GM18511 (cell line): ENCODE measurements around the gene LMOD3.

Source experiments
- ATAC-seq: cut with Tn5 transposase; IDR thresholded peaks from one replicate; pipeline ENCODE4 v1.9.1; 2021; ENCODE audit warnings: mild to moderate bottlenecking, moderate library complexity; ENCODE audit not compliant: unreplicated experiment

LMOD3 gene

GRCh38 chr3:69122403-69122802 lies at the start of gene LMOD3:
LMOD3 (minus strand) TSS chr3:69122595; CDS start chr3:69122386, 209 bp downstream.
- ATAC-seq: no peak

- no peak for ATAC-seq
Observed at GRCh38 chr3:69172058-69172457, 49.7 kb upstream of the LMOD3 start.

- no peak for ATAC-seq
Observed at GRCh38 chr3:69166446-69166845, 44.1 kb upstream of the LMOD3 start.

DNA sequence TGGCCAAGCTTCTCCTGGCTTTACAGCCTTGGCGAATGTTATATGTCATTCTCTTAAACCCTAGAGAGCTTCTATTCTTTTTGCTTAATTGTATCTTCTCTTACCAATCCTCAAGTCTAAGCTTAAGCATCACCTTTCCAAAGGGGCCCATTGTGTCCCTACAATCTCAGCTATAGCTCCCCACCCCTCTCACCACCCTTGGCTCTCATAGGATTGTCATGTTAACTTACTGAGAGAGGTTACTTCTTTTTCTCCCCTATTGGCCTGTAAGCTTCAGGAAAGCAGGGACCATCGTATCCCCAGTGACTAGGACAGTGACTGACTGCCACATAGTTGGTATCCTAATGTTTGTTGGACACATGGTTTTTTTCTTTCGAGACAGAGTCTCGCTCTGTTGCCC lies 43.3 kb upstream of the LMOD3 start:
- ATAC-seq: no peak

GRCh38 chr3:69164296-69164695 lies 41.9 kb upstream of the LMOD3 start:
- no peak for ATAC-seq

GRCh38 chr3:69162308-69162980 lies 40.0 kb upstream of the LMOD3 start:
- no peak for ATAC-seq

DNA sequence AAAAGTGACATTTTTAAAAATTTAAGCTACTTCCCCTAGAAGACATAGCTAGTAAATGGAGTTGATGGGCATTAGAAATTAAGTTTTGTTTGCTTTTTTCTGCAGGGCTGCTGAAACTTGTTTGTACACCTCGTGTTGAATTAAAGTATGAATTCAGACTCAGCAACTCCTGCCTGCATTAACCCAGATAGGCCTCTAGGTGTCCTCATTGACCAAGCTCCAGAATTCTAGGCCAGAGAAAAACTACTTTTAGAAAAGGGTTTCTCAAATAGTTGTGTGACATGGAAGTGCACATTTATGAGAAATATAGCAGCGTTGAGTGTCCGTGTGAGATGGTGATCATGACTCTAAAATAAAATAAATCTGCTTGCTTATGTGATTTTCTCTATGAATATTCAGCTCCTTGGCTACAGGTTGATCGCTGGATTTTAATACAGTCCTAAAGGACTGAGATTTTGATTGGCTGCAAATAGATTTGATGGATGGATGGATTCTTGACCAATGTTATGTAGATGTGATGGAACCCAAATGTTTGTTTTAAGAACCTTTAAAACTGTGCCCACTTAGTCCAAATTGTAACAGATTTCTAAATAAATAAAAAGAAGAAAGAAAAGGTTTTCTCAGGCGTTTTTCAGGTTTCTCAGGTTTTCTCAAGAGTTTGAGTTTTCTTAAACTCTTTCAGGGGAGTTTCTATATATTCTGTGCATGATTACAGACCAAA lies 39.4 kb upstream of the LMOD3 start:
- no peak for ATAC-seq

GRCh38 chr3:69160525-69160924 lies 38.1 kb upstream of the LMOD3 start:
- ATAC-seq: no peak

GRCh38 chr3:69160107-69160506 lies 37.7 kb upstream of the LMOD3 start:
- no peak for ATAC-seq

- ATAC-seq: no peak
Observed at GRCh38 chr3:69149586-69149985, 27.2 kb upstream of the LMOD3 start.

GRCh38 chr3:69145688-69146087 lies 23.3 kb upstream of the LMOD3 start:
- no peak for ATAC-seq

- ATAC-seq: no peak
Observed at GRCh38 chr3:69144631-69145245, 22.3 kb upstream of the LMOD3 start.

- no peak for ATAC-seq
Observed at GRCh38 chr3:69143612-69144011, 21.2 kb upstream of the LMOD3 start.

- no peak for ATAC-seq
Observed at GRCh38 chr3:69142797-69143454, 20.5 kb upstream of the LMOD3 start.

DNA sequence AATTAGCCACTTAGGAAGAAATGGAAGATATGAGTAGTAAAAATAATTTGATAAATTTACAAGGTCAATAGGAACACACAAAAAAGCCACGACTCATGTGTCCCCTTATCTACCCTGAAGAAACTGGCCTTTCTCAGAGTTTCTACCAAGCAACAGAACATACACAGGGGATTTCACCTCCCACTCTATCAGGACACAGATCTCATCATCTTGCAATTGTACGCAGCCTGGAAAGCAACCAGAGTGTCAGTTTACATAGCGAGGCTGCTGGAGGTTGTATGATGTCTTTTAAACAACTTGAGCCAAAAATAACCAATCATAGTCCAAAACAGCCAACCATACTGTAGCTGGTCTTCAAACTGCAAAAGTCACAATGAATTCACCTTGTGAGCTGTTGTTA lies 19.7 kb upstream of the LMOD3 start:
- no peak for ATAC-seq

DNA sequence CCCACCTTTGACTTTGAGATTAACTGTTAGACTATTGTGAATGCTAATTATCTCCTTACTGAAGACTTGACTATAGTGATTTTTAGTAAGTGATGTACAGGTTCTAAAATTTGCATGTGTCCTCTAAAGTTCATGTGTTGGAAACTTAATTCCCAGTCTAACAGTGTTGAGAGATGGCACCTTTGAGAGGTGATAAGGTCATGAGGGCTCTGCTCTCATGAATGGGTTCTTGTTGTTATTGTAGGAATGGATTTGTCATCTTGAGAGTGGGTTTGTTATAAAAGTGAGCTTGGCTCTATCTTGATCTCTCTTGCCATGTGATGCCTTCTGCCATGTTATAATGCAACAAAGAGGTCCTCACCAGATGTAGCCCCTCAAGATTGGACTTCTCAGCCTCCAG lies 18.9 kb upstream of the LMOD3 start:
- ATAC-seq: no peak

- no peak for ATAC-seq
Observed at GRCh38 chr3:69137412-69137811, 15.0 kb upstream of the LMOD3 start.

- ATAC-seq: no peak
Observed at GRCh38 chr3:69137005-69137404, 14.6 kb upstream of the LMOD3 start.

- peak; percentile 95 for ATAC-seq
Observed at GRCh38 chr3:69130689-69131088, 8.3 kb upstream of the LMOD3 start.

GRCh38 chr3:69129531-69129930 lies 7.1 kb upstream of the LMOD3 start:
- ATAC-seq: no peak

DNA sequence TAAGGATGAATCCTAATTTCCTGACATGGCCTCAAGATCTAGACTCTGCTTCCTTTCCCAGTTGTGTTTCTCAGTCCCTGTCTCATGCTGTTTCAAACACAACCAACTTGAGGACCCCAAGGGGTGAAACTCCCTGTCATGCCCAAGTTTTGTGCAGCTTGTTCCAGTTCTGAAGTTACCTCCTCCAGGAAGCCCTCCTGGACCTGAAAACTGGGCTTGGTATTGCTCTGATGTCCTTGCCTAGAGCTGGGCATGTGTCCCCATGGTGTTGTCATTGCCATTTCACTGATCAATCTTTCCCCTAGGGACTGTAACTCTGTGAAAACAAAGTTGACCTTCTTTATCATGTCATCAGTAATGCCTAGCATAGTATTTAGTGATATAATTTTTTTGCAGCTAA lies 6.1 kb upstream of the LMOD3 start:
- ATAC-seq: no peak

GRCh38 chr3:69126999-69127398 lies 4.6 kb upstream of the LMOD3 start:
- ATAC-seq: no peak
